Osteoblast (primary cell): ENCODE results near the gene VCL. TPM values are rescaled to one million over a fixed set of nuclear protein-coding genes. Genes with fewer than 3 reads are reported as not detected.
"Not testable (repeated sequence)": the region's sequence is repeated elsewhere in the genome, so short reads cannot be mapped to it uniquely, and the experiment has no call there.

Experiments used
- DNase-seq: peaks from one replicate; pipeline ENCODE4 v3.0.0; 2011; ENCODE audit warnings: low spot score, mixed read lengths; ENCODE audit not compliant: insufficient read length; ENCODE audit errors: missing footprints
- H2AFZ ChIP-seq: 2 replicates; pipeline ENCODE4 v1.6.0; 2011; ENCODE audit warnings: mild to moderate bottlenecking, low read length
- H3K27ac ChIP-seq: 2 replicates; pipeline ENCODE4 v1.5.1; 2011; ENCODE audit warnings: mild to moderate bottlenecking, low read depth, low read length, moderate library complexity
- H3K27me3 ChIP-seq: 2 replicates; pipeline ENCODE4 v1.6.0; 2012; ENCODE audit warnings: mild to moderate bottlenecking, control low read depth, inconsistent platforms, low read length, moderate library complexity; ENCODE audit not compliant: insufficient read depth
- H3K36me3 ChIP-seq: 2 replicates; pipeline ENCODE4 v1.5.1; 2011; ENCODE audit warnings: mild to moderate bottlenecking, low read length, control low read depth, moderate library complexity; ENCODE audit not compliant: insufficient read depth
- H3K4me1 ChIP-seq: 2 replicates; pipeline ENCODE4 v1.5.1; 2011; ENCODE audit warnings: mild to moderate bottlenecking, low read length, control low read depth, moderate library complexity; ENCODE audit not compliant: insufficient read depth
- H3K4me2 ChIP-seq: 2 replicates; pipeline ENCODE4 v1.6.0; 2011; ENCODE audit warnings: mild to moderate bottlenecking, low read length; ENCODE audit not compliant: insufficient read depth
- H3K4me3 ChIP-seq: fragments of 200-600 bp; sonication (generic); 3 replicates; pipeline ENCODE4 v1.5.1; 2012; ENCODE audit warnings: mild to moderate bottlenecking, low read length, inconsistent platforms; ENCODE audit not compliant: insufficient read depth
- H3K79me2 ChIP-seq: 2 replicates; pipeline ENCODE4 v1.6.0; 2012; ENCODE audit warnings: mild to moderate bottlenecking, low read length, control low read depth, inconsistent platforms; ENCODE audit not compliant: insufficient read depth
- H3K9me3 ChIP-seq: 2 replicates; pipeline ENCODE4 v1.5.1; 2011; ENCODE audit warnings: low read depth, low read length, control low read depth
- H4K20me1 ChIP-seq: 2 replicates; pipeline ENCODE4 v1.6.0; 2012; ENCODE audit warnings: mild to moderate bottlenecking, low read length, control low read depth; ENCODE audit not compliant: insufficient read depth
- CTCF ChIP-seq: IDR thresholded peaks from 2 replicates; pipeline ENCODE4 v1.5.1; 2011; ENCODE audit warnings: mild to moderate bottlenecking, low read depth, low read length, moderate library complexity; ENCODE audit errors: extremely low read depth
- total RNA-seq: library from RNA; depleted of rRNA; stranded (reverse); fragments of >200 nt; gene quantifications from 2 replicates; pipeline ENCODE4 v1.2.3, GENCODE V29; 2012

VCL gene
- total RNA-seq, 1 donor = 201 TPM

GRCh38 chr10:73998623-73998928 is 660 bp downstream of the VCL start:
- peak; percentile 32 for DNase-seq
- Histone ChIP-seq H3K27me3 (no peaks in the 10 kb centered on the region), H2AFZ (peak overlapping the region; percentile 54), H3K27ac (peak overlapping the region; percentile 87), H3K36me3 (peaks cover 14% of the 10 kb centered on the region), H3K4me2 (peak overlapping the region; percentile 92), H3K79me2 (peaks cover 56% of the 10 kb centered on the region), H3K9me3 (no peaks in the 10 kb centered on the region), H3K4me3 (peak overlapping the region; percentile 100), H3K4me1 (peaks cover 32% of the 10 kb centered on the region), H4K20me1 (peaks cover 52% of the 10 kb centered on the region)
- no peak for TF ChIP-seq CTCF

- Histone ChIP-seq H3K4me1 (peaks cover 34% of the 10 kb centered on the region), H3K27me3 (no peaks in the 10 kb centered on the region), H4K20me1 (peaks cover 57% of the 10 kb centered on the region), H3K79me2 (peaks cover 60% of the 10 kb centered on the region), H3K27ac (peak overlapping the region; percentile 87), H2AFZ (peak overlapping the region; percentile 54), H3K36me3 (peaks cover 14% of the 10 kb centered on the region), H3K4me3 (peak overlapping the region; percentile 100), H3K9me3 (no peaks in the 10 kb centered on the region), H3K4me2 (peak overlapping the region; percentile 92)
- peak; percentile 60 for TF ChIP-seq CTCF
- peak; percentile 89 for DNase-seq
These were observed 1.2 kb downstream of the VCL start for GRCh38 chr10:73998929-73999691.

GRCh38 chr10:73999703-74000102 is 1.8 kb downstream of the VCL start:
- Histone ChIP-seq H2AFZ (no peak overlapping the region), H3K4me1 (peaks cover 34% of the 10 kb centered on the region), H3K27me3 (no peaks in the 10 kb centered on the region), H3K4me3 (peak overlapping the region; percentile 100), H3K79me2 (peaks cover 66% of the 10 kb centered on the region), H4K20me1 (peaks cover 62% of the 10 kb centered on the region), H3K9me3 (no peaks in the 10 kb centered on the region), H3K27ac (peak overlapping the region; percentile 87), H3K36me3 (peaks cover 14% of the 10 kb centered on the region), H3K4me2 (peak overlapping the region; percentile 92)
- TF ChIP-seq CTCF = no peak
- peak; percentile 51 for DNase-seq

- H3K4me1 ChIP-seq = peaks cover 34% of the 10 kb centered on the region
These were observed 2.3 kb downstream of the VCL start for GRCh38 chr10:74000244-74000643.

More at GRCh38 chr10:74000244-74000643, 2.3 kb downstream of the VCL start:
- Histone ChIP-seq H3K36me3 (peaks cover 18% of the 10 kb centered on the region), H3K27ac (peak overlapping the region; percentile 87), H4K20me1 (peaks cover 67% of the 10 kb centered on the region), H3K4me3 (peak overlapping the region; percentile 100), H3K4me2 (peak overlapping the region; percentile 92), H3K79me2 (peaks cover 70% of the 10 kb centered on the region)
- H3K27me3 ChIP-seq, H2AFZ ChIP-seq, DNase-seq, H3K9me3 ChIP-seq: not testable (repeated sequence)
